GM19395 (cell line): ENCODE data around the gene CNDP1.
"Not testable (repeated sequence)": the region's sequence is repeated elsewhere in the genome, so short reads cannot be mapped to it uniquely, and the experiment has no call there.

ENCODE experiments used
- ATAC-seq: cut with Tn5 transposase; IDR thresholded peaks from one replicate; pipeline ENCODE4 v1.9.1; 2021; ENCODE audit warnings: mild to moderate bottlenecking, moderate library complexity; ENCODE audit not compliant: unreplicated experiment

Gene CNDP1

DNA sequence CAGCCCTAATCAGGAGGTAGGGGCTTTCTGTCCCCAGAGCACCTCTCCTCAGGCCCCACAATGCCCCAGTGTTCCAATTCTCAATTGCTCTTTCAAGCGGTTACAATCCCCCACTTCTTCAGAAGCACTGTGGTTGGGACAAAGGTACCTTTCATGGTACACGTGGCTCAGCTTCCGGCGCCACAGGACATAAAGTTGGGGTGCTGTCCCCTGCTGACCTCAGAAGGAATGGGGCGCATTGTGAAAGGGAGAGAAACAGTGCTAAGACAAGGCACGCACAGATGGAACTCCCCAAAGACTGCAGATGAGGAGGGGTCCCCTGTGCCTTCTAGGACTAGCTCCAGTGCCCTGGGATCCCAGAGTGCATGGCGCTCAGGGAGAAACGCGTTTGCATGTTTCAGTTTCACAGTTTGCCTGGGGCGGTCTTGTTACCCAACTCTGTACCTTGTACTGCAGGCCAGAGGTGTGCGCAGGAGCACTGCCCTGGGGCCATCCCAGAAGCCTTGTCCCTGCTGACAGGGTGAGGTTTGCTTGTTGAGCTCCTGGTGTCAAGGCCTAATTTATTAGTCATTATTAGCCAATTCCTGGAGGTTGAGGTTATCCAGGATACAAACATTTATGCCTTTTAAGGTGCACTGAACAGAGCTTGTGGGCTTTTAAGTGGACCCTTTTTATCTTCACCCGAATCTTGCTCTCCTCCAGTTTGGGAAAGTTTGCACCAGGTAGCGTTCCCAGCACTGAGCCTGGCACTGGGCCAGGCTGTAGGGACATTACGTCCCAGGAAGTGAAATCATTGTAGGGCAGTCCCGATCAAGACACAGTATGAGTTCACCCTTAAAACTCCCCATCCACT is 7.6 kb downstream of the CNDP1 start:
- ATAC-seq: no peak

DNA sequence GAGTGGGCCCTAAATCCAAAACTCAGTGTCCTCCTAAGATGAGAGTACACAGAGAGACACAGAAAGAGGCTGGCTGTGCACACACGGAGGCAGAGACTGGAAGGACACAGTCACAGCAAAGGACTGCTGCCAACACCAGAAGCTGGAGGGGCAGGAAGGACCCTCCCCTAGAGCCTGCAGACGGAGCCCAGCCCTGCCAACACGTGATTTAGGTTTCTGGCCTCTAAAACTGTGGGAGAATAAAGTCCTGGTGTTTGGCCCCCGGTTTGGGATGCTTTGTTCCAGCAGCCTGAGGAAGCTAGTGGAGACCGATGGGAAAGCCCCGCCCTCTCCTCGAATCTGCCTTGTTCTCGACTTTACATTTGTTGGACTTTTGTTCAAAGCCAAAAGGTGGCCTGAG is 10.6 kb downstream of the CNDP1 start:
- ATAC-seq: no peak

DNA sequence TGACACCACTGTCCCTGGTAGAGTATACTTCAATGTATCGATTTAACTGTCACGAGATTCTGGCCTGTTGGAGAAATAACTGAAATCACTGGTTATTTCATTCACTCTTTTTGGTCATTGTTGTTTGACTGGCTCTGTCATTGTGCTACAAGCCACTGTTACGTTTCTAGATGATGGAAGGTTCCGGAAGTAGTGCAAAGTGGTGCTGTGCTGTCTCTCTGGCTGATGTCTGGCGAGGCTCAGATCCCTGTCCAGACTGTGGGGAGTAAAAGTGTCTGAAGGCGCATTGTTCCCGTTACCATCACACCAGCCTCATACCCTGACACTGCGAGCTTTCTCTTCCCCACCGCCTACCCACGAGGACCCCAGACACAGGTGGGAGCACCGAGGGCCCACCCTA is 11.7 kb downstream of the CNDP1 start:
- ATAC-seq: no peak

DNA sequence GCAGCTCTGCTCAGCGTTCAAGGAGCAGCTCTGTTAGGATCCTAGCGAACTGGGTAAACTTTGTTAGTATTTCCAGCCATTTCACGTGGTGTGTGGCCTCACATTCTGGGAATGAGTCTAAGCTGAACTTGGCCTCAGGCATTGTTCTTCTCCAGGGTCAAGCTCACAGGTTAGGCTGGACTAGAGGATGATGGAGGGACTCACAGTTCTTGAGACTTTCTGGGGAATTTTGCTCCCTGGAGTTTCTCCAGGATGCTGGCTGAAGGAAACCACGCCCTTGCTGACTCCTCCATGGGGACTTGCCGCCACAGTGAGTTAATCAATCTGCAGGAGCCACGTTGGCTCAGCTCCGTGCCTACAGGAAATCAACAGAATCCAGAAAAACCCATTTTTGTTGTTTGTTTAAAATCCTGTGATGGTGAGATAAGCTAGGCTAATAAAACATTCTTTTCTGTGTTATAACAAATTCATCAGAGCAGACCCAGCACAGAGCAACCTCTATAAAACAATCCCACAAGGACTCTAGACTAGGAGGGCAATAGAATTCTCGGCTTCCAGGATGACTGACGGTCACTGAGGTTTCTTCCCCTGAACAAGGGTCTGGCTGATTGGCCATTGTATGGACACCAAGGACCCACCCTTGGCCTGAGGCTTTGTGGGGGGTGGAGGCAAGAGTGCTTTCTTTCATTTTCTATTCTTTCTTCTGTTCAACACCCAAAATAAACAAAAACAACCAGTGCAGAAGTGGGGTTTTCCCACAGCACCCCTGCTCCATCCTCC is 12.6 kb downstream of the CNDP1 start:
- no peak for ATAC-seq

DNA sequence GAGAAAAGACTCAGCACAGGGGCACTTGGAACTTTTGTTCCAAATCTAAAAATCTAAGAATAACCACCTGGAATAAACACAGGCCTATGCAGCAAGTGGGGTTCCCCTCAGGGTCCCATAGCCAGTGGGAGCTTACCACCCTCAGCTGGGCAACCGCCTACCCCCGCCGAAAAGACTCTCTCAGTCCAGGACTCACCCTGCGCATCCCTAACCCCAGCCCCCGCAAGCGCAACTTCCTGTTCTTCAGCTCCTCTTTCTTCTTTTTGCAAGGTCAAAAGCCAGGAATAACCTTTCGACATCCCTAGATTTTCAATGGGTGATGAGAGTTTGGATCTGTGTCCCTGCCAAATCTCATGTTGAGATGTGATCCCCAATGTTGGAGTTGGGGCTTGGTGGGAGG is 13.6 kb downstream of the CNDP1 start:
- ATAC-seq: no peak

DNA sequence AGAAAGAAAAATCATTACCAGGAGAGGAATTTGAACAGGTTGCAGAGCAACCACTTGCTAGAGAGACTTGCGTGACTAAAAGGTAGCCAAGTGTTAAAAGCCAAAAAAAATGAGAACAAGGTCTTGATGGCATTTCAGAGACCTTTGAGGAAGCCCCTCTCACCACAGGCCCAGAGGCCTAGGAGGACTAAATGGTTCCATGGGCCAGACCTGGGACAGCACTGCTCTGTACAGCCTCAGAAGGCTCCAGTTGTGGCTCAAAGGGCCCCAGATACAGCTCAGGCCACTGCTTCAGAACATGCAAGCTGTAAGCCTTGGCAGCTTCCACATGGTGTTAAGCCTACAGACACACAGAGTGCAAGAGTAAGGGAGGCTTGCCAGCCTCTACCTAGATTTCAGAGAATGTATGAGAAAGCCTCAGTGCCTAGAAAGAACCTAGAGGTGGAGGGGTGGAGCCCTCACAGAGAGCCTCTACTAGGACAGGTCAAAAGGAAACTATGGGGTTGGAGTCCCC is 15.3 kb downstream of the CNDP1 start:
- ATAC-seq: no peak

DNA sequence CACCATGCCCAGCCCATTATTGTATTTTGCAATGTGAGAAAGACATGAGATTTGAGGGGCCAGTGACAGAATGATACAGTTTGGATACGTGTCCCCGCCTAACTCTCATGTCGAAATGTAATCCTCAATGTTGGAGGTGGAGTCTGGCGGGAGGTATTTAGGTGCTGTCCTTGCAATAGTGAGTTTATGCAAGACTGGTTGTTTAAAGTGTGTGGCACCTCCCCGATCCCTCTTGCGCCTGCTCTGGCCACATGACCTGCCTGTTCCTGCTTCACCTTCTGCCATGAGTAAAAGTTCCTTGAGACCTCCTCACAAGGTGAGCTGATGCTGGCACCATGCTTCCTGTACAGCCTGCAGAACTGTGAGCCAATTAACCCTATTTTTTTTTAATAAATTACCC is 16.6 kb downstream of the CNDP1 start:
- no peak for ATAC-seq

DNA sequence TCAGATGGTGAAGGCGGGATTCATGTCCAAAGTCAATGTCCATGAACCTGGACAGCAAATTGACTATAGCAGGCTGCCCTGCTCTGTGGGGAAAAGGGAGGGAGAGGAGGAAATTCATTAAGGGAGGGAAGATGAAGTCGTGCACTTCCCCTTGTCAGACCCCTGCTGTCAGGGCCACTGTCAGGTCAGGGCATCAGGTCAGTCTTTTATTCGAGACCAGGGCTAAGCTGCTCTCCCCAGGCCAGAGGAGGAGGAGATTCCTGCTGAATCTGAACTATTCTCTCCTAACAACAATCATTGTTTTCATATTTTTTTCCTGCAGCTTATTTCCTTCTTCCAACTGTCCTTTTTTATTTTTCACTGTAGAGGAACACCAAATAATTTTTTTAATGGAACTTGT is 17.2 kb downstream of the CNDP1 start:
- no peak for ATAC-seq

DNA sequence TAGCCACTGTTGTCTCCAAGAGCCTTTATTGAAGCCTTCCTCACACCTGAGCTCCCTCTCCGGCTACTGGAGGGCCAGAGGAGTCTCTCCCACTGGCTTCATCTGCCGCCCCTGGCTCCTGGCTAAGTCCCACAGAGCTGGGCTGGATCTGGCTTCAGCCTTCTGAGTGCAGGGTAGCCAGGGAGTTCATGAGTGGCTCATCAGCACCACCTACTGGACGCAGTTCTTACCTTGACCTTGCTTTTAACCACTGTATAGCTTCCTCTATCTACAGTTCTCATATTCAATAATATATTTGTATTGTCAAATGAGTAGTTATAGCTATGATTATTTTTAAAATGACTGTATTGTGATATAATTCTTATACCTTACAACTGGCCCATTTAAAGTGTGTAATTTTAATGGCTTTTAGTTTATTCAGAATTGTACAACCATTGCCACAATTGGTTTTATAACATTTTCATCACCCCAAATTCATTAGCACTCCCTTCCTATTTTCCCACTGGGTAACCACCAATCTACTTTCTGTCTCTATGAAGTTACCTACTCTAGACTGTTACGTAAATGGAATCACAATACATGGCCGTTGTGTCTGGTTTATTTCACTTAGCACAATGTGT is 17.7 kb downstream of the CNDP1 start:
- ATAC-seq: peak; percentile 100

DNA sequence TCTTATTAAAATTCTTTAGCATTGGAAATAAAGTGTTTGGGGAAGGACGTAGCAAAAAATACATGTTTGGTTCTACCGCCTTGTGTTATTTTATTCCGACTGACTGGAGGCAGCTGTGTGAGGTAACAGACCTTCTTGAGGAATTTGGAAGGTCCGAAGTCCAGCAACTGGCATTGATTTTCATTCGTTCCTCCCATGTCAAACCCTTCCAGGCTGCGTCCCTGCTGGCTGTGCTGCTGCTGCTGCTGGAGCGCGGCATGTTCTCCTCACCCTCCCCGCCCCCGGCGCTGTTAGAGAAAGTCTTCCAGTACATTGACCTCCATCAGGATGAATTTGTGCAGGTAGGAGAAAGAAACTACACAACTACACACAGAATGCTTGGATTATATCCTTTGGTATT is 21.8 kb downstream of the CNDP1 start:
- ATAC-seq: no peak

DNA sequence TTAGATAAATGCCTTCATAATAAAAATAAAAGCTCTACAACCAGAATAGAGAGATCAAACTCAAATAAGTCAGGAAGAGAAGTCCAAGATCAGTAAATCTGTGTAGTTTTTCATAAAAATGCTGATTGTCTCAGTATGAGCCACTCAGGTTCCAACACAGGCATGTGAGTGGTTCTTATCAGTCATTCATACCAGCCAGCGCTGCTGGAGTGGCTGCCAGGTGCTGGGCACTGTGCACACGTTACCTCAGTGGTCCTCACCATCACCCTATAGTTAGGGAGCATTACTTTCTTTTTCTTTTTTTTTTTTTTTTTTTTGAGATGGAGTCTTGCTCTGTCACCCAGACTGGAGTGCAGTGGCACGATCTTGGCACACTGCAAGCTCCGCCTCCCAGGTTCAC is 23.8 kb downstream of the CNDP1 start:
- no peak for ATAC-seq

DNA sequence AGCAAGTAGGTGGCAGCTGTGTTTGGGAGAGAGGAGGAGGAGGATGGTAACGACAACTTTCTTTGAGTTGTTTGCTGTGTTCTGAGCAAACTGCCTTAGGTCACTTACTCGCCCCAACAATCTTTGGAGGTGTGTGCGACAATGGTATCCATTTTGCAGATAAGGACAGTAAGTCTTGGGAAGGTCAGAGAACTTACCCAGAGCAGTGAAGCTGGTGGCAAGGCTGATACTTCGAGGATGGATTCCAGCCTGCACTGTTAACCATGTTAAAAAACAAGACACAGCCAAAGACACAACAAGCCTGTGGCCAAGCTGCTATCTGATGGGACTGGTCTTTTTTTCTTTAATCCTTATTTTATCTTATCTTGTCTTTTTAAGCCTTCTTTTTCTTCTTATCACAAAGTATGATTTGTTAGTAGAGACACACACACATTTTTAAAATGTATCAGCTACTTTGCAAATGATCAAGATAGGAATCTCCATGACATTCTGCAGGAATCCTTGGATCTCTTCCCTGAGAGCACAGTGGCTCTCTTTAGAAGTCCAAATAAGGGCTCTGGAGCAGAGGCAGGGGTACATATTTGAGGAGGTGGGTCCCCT is 27.9 kb downstream of the CNDP1 start:
- ATAC-seq: no peak

DNA sequence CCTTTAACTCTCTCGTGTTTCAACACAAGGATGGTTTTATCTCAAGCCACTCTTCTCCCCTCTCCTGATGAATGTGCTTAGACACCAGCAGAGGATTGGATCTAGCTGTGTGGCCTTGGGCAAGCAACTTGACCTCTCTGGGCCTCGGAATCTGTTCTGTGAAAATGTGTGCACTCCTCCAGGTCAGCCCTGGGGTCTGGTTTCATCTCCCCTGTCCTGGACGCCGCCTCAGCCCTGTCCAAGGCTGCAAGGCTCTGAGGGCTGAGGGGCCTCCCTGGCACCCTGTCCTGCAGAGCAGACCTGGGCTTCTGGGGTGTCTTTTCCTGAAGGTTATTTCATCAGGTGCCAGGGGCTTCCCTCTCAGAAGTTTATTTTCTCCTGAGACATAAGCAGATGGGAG is 28.5 kb downstream of the CNDP1 start:
- no peak for ATAC-seq

DNA sequence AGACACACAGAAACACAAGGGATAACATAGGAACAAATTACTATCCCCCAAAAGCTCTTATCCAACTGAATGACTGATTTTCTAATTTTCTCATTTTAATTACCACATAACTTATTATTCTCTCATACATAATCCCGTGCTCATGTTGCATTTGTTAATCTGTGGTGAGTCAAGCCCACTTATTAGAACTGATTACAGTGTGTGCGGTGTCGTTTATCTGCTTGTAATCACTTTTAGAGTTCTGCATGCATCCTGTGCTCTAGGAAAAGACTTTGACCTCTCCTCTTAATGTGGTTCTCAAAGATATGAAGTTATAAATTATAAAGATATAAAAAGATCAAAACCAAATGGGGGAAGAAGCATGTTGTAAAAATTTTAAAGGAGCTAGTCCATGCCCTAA is 29.7 kb downstream of the CNDP1 start:
- ATAC-seq: no peak

DNA sequence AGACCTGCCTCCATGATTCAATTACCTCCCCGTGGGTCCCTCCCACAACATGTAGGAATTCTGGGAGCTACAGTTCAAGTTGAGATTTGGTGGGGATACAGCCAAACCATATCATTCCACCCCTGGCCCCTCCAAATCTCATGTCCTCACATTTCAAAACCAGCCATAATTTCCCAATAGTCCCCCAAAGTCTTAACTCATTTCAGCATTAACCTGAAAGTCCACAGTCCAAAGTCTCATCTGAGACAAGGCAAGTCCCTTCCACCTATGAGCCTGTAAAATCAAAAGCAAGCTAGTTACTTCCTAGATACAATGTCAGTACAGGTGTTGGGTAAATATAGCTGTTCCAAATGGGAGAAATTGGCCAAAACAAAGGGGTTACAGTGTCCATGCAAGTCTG is 30.9 kb downstream of the CNDP1 start:
- ATAC-seq: not testable (repeated sequence)

DNA sequence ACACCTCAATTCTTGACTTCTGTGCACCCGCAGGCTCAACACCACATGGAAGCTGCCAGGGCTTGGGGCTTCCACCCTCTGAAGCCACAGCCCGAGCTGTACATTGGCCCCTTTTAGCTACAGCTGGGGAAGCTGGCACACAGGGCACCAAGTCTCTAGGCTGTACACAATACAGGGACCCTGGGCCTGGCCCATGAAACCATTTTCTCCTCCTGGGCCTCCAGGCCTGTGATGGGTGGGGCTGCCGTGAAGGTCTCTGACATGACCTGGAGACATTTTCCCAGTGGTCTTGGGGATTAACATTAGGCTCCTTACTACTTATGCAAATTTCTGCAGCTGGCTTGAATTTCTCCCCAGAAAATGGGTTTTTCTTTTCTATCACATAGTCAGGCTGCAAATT is 31.7 kb downstream of the CNDP1 start:
- ATAC-seq: not testable (repeated sequence)

DNA sequence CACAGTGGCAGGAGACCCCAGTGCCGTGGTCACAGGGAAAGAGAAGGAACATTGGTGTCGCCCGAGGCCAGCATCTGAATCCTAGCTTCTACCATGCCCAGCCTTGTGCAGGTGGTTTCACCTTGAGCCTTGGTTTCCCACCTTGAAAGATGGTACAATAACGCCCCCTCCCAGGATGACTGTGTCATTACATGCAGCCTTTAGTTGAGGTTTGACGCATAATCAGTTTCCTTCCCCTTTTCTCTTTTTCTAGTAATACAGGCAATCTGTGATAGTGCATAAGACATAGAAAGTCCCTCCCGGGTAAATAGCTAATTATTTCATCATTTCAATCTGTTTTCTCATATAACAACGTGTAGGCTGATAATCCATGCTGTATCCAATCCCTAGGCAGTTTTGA is 33.5 kb downstream of the CNDP1 start:
- ATAC-seq: no peak

DNA sequence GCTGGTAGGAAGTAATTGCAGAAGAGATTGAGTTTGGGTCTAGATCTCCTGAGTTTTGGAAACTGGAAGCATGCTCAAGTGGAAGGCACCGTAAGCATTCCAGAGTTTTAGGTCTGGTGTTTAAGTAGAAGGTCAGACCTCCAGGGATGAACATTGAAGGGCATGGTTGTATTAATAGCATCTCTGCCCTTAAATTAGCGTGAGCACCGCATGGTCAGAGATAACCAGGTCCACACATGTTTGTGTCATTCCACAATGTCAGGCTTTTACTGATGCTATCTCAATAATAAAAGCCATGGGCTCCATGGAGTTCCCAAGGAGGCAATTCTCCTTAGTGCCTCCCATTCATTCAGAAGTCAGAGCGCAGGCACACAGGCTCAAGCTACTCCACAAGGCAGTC is 35.1 kb downstream of the CNDP1 start:
- ATAC-seq: no peak

DNA sequence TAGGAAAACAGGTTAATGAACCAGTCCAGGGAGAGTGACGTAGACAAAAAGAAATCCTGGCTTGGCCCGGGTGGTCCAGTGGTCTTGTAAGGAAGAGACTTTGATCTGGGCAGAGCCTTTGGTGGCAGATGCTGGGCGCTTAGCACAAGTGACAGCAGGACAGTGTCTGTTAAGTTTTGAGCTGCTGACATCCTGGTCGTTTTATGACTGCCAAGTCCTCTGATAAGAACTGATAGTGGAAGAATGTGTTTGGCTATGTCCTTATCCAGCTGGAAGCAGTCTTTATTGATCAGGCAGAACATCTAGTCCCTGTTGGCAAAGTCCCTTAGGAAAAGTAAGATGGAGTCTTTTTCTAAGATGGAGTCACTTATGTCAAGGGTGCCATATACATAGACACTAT is 36.0 kb downstream of the CNDP1 start:
- no peak for ATAC-seq

DNA sequence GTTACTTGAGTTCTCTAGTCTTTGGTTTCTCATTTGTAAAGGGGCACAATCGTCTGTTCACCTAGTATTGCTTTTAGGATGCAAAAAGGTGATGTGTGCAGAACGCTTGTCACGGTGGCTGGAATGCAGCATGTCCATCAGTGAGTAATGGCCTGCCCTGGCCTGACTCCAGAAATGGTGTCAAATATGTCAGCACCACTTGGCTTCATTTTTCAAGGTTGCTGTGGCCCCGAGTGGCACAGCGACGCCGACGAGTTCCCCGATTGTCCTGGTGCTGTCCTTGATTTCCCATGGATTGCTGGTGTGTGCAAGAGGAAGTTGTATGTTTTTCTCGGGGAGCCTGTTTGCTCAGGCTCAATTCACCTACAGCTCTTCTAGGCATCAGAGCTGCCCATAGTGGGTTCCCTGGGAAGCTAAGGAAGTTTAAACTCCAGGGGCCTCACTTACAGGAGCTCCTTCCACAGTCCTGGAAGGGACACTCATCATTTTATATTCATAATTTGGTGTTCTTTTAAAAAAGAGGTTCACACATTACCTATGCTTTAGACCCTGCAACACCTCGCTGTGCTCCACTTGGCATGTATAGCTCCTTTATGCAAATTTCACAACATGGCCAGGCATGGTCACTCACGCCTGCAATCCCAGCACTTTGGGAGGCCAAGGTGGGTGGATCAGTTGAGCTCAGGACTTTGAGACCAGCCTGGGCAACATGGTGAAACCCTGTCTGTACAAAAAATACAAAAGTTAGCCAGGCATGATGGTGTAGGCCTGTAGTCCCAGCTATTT is 37.8 kb downstream of the CNDP1 start:
- no peak for ATAC-seq

DNA sequence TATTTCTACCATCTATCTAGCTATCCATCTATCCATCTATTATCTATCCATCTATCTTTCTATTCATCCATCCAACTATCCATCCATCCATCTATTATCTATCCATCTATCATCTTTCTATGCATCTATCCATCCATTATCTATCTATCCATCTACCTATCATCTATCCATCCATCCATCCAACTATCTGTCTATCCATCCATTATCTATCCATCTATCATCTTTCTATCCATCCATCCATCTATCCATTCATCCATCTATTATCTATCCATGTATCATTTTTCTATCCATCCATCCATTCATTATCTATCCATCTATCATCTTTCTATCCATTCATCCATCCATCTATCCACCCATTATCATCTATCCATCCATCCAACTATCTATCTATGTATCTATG is 38.8 kb downstream of the CNDP1 start:
- no peak for ATAC-seq
